Smooth muscle cell (in vitro differentiated cells): ENCODE data around the gene DERL3. TPM values are rescaled to one million over a fixed set of nuclear protein-coding genes. Genes with fewer than 3 reads are reported as not detected.
A peak's percentile ranks its signal among the peaks of the same experiment; 100 is the strongest.

Experiments used
- DNase-seq: peaks from one replicate; lab custom pipeline; 2025; ENCODE audit not compliant: unreplicated experiment; lab: John Stamatoyannopoulos, UW
- H2AFZ ChIP-seq: fragments of 200-600 bp; sonication (generic); 2 replicates; pipeline ENCODE4 v1.6.0; 2016; ENCODE audit warnings: antibody characterized with exemption, low read depth, mild to moderate bottlenecking
- H3F3A ChIP-seq: fragments of 200-600 bp; sonication (generic); 2 replicates; pipeline ENCODE4 v1.6.0; 2017; ENCODE audit warnings: antibody characterized with exemption, low read depth
- H3K27ac ChIP-seq: fragments of 200-600 bp; sonication (generic); 2 replicates; pipeline ENCODE4 v1.5.1; 2016; ENCODE audit warnings: low read depth, mild to moderate bottlenecking
- H3K27me3 ChIP-seq: fragments of 200-600 bp; sonication (generic); 2 replicates; pipeline ENCODE4 v1.6.1; 2016; ENCODE audit warnings: low read depth, mild to moderate bottlenecking
- H3K36me3 ChIP-seq: fragments of 200-600 bp; sonication (generic); 2 replicates; pipeline ENCODE4 v1.5.1; 2016; ENCODE audit warnings: low read depth
- H3K4me1 ChIP-seq: fragments of 200-600 bp; sonication (generic); 2 replicates; pipeline ENCODE4 v1.5.1; 2016; ENCODE audit warnings: low read depth
- H3K4me2 ChIP-seq: fragments of 200-600 bp; sonication (generic); 2 replicates; pipeline ENCODE4 v1.6.0; 2016; ENCODE audit warnings: mild to moderate bottlenecking
- H3K4me3 ChIP-seq: fragments of 200-600 bp; sonication (generic); 2 replicates; pipeline ENCODE4 v1.5.1; 2016; ENCODE audit warnings: mild to moderate bottlenecking
- H3K79me2 ChIP-seq: fragments of 200-600 bp; sonication (generic); 2 replicates; pipeline ENCODE4 v1.6.0; 2016; ENCODE audit warnings: low read depth, mild to moderate bottlenecking
- H3K9ac ChIP-seq: fragments of 200-600 bp; sonication (generic); 2 replicates; pipeline ENCODE4 v1.6.0; 2016; ENCODE audit warnings: low read depth
- H3K9me3 ChIP-seq: fragments of 200-600 bp; sonication (generic); replicated peaks from 2 replicates; pipeline ENCODE4 v1.5.1; 2016; ENCODE audit warnings: low read depth
- H4K20me1 ChIP-seq: fragments of 200-600 bp; sonication (generic); 2 replicates; pipeline ENCODE4 v1.6.0; 2016; ENCODE audit warnings: low read depth
- WGBS: methylation state at CpG from one replicate; pipeline ENCODE4 v1.1.7; 2016; ENCODE audit warnings: low lambda C conversion rate; 5-methylcytosine and 5-hydroxymethylcytosine counted together
- polyA plus RNA-seq: library from polyadenylated mRNA; unstranded; fragments of >200 nt; fragmentation: Nextera tagmentation; extraction: Ambion mirVana; gene quantifications from 2 replicates; pipeline ENCODE4 v1.2.1, GENCODE V29; 2016
- small RNA-seq: library from RNA; depleted of rRNA; stranded (forward); fragments of <200 nt; gene quantifications from one replicate; pipeline ENCODE3, GENCODE V24; 2014
- total RNA-seq: library from RNA; depleted of rRNA; stranded (reverse); fragments of >200 nt; gene quantifications from 2 replicates; pipeline ENCODE4 v1.2.3, GENCODE V29; 2014
- TF ChIP-seq, protein P1 (sequence below): fragments of 200-600 bp; sonication (generic); IDR thresholded peaks from 2 replicates; pipeline ENCODE4 v1.5.1; 2017; ENCODE audit warnings: borderline replicate concordance, mild to moderate bottlenecking, antibody characterized with exemption; ENCODE audit not compliant: insufficient read depth, poor library complexity, severe bottlenecking

The DERL3 gene
- total and polyA plus RNA-seq, 2 experiments from 2014 or later: 0.63 to 4.2 TPM

DNA sequence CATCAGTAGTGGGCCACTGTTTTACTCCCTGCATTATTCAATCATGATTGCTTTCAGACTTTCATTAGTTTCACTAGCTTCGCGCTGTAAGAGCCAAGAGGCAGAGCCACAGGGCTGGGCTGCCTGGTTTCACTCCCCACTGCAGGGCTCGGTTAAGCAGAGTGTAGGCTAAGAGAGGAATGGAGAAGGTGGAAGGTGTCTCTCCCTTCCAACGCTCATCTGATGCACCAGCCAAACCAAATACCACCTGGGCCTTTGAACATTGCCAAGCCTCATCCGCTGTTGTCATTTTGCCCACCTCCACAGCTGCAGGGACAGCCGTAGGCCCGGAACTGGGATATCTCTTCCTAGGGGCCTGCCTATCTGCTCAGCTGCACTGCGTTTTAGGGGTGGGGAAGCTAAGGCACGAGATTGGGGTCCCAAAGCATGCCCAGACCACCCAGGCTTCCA, 52.5 kb downstream of the DERL3 start:
- Histone ChIP-seq H3K79me2 (peaks cover 40% of the 10 kb centered on the region), H3K9ac (peak overlapping the region; percentile 100), H3K36me3 (no peaks in the 10 kb centered on the region), H3K4me3 (peak overlapping the region; percentile 97), H4K20me1 (peaks cover 40% of the 10 kb centered on the region), H3K27me3 (no peaks in the 10 kb centered on the region), H3K27ac (peak overlapping the region; percentile 98), H3F3A (no peaks in the 10 kb centered on the region), H3K4me1 (peaks cover 13% of the 10 kb centered on the region), H2AFZ (peak overlapping the region; percentile 93), H3K9me3 (no peaks in the 10 kb centered on the region), H3K4me2 (peak overlapping the region; percentile 85)
- TF ChIP-seq, protein P1, sequence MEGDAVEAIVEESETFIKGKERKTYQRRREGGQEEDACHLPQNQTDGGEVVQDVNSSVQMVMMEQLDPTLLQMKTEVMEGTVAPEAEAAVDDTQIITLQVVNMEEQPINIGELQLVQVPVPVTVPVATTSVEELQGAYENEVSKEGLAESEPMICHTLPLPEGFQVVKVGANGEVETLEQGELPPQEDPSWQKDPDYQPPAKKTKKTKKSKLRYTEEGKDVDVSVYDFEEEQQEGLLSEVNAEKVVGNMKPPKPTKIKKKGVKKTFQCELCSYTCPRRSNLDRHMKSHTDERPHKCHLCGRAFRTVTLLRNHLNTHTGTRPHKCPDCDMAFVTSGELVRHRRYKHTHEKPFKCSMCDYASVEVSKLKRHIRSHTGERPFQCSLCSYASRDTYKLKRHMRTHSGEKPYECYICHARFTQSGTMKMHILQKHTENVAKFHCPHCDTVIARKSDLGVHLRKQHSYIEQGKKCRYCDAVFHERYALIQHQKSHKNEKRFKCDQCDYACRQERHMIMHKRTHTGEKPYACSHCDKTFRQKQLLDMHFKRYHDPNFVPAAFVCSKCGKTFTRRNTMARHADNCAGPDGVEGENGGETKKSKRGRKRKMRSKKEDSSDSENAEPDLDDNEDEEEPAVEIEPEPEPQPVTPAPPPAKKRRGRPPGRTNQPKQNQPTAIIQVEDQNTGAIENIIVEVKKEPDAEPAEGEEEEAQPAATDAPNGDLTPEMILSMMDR: no peak
- WGBS: 78% methylated on average over 9 of the region's 9 CpGs
- DNase-seq: no peak

Small RNA genes lying within 50 kb of the gene (small RNA-seq; reads per million reads assigned to genes)
- gene RN7SL268P: not detected

Other genes starting within 250 kb of the DERL3 start
- not detected in 2 replicates for gene DRICH1, start 206.7 kb downstream of the DERL3 start, total RNA-seq
- not detected in 2 replicates for gene DRICH1, start 206.7 kb downstream of the DERL3 start, polyA plus RNA-seq
- not detected in 2 replicates for gene RGL4, start 148.0 kb downstream of the DERL3 start, total RNA-seq
- gene RGL4, start 148.0 kb downstream of the DERL3 start, polyA plus RNA-seq: 0.23 and 0.43 TPM in 2 replicates
- gene ZNF70, start 87.9 kb downstream of the DERL3 start, total RNA-seq: 6.9 and 7.5 TPM in 2 replicates
- gene ZNF70, start 87.9 kb downstream of the DERL3 start, polyA plus RNA-seq: 2.1 and 2.4 TPM in 2 replicates
- not detected in 2 replicates for gene VPREB3, start 84.6 kb downstream of the DERL3 start, total RNA-seq
- 0.66 TPM in 1 of 2 replicates, not detected in the other for gene VPREB3, start 84.6 kb downstream of the DERL3 start, polyA plus RNA-seq
- not detected in 2 replicates for gene C22orf15, start 76.0 kb downstream of the DERL3 start, total RNA-seq
- gene C22orf15, start 76.0 kb downstream of the DERL3 start, polyA plus RNA-seq: 0.57 and 1.5 TPM in 2 replicates
- gene CHCHD10, start 71.0 kb downstream of the DERL3 start, total RNA-seq: 4.9 and 6.0 TPM in 2 replicates
- gene CHCHD10, start 71.0 kb downstream of the DERL3 start, polyA plus RNA-seq: 53.1 and 57.6 TPM in 2 replicates
- gene MMP11, start 66.2 kb downstream of the DERL3 start, total RNA-seq: 10.9 and 17.4 TPM in 2 replicates
- 25.1 and 30.6 TPM in 2 replicates for gene MMP11, start 66.2 kb downstream of the DERL3 start, polyA plus RNA-seq
- gene SMARCB1, start 52.0 kb downstream of the DERL3 start, total RNA-seq: 65.8 and 93.4 TPM in 2 replicates
- 93.8 and 124 TPM in 2 replicates for gene SMARCB1, start 52.0 kb downstream of the DERL3 start, polyA plus RNA-seq
- gene SLC2A11, start 18.9 kb upstream of the DERL3 start, total RNA-seq: 1.5 and 9.5 TPM in 2 replicates
- 3.5 and 6.3 TPM in 2 replicates for gene SLC2A11, start 18.9 kb upstream of the DERL3 start, polyA plus RNA-seq
- 412 and 445 TPM in 2 replicates for gene MIF, start 55.4 kb upstream of the DERL3 start, total RNA-seq
- 2,922 and 3,116 TPM in 2 replicates for gene MIF, start 55.4 kb upstream of the DERL3 start, polyA plus RNA-seq
- gene GSTT2B, start 122.2 kb upstream of the DERL3 start, total RNA-seq: 1.3 TPM in 1 of 2 replicates, not detected in the other
- gene GSTT2B, start 122.2 kb upstream of the DERL3 start, polyA plus RNA-seq: 2.0 and 4.8 TPM in 2 replicates
- not detected in 2 replicates for gene DDTL, start 127.9 kb upstream of the DERL3 start, total RNA-seq
- gene DDTL, start 127.9 kb upstream of the DERL3 start, polyA plus RNA-seq: 0.24 and 1.2 TPM in 2 replicates
- gene DDT, start 135.4 kb upstream of the DERL3 start, total RNA-seq: 54.7 and 57.8 TPM in 2 replicates
- 115 and 119 TPM in 2 replicates for gene DDT, start 135.4 kb upstream of the DERL3 start, polyA plus RNA-seq
- gene GSTT2, start 141.1 kb upstream of the DERL3 start, total RNA-seq: 3.1 TPM in 1 of 2 replicates, not detected in the other
- 0.27 and 0.37 TPM in 2 replicates for gene GSTT2, start 141.1 kb upstream of the DERL3 start, polyA plus RNA-seq
- gene GSTT4, start 166.4 kb upstream of the DERL3 start, total RNA-seq: not detected in 2 replicates
- not detected in 2 replicates for gene GSTT4, start 166.4 kb upstream of the DERL3 start, polyA plus RNA-seq
- gene CABIN1, start 172.3 kb upstream of the DERL3 start, total RNA-seq: 27.9 and 31.1 TPM in 2 replicates
- gene CABIN1, start 172.3 kb upstream of the DERL3 start, polyA plus RNA-seq: 16.2 and 22.4 TPM in 2 replicates